Fibroblast of mammary gland (primary cell): ENCODE results near the gene TJP1.
"Not testable (repeated sequence)": the region's sequence is repeated elsewhere in the genome, so short reads cannot be mapped to it uniquely, and the experiment has no call there.

Source experiments
- DNase-seq: peaks from one replicate; pipeline ENCODE4 v3.0.0-alpha.2; 2010; ENCODE audit warnings: low read depth
- H3K4me3 ChIP-seq: 2 replicates; pipeline ENCODE4 v1.5.1; 2011; ENCODE audit warnings: low read depth, mild to moderate bottlenecking, low read length, moderate library complexity; ENCODE audit not compliant: control insufficient read depth
- CTCF ChIP-seq: conservative IDR thresholded peaks from 2 replicates; pipeline ENCODE4 v1.5.1; 2011; ENCODE audit warnings: low read depth, low read length, inconsistent platforms; ENCODE audit not compliant: control insufficient read depth, insufficient read depth

TJP1 gene

GRCh38 chr15:29790607-29791006 is 31.7 kb downstream of the TJP1 start:
- no peak for DNase-seq
- TF ChIP-seq CTCF: no peak
- H3K4me3 ChIP-seq: no peak overlapping the region

- no peak overlapping the region for H3K4me3 ChIP-seq
- no peak for DNase-seq
- no peak for TF ChIP-seq CTCF
These were observed 32.4 kb downstream of the TJP1 start for GRCh38 chr15:29789871-29790270.

- no peak for TF ChIP-seq CTCF
- DNase-seq: no peak
- H3K4me3 ChIP-seq: no peak overlapping the region
These were observed 33.7 kb downstream of the TJP1 start for GRCh38 chr15:29788433-29789034.

GRCh38 chr15:29787767-29788166 is 34.5 kb downstream of the TJP1 start:
- no peak for DNase-seq
- TF ChIP-seq CTCF: no peak
- no peak overlapping the region for H3K4me3 ChIP-seq

GRCh38 chr15:29785642-29786041 is 36.6 kb downstream of the TJP1 start:
- DNase-seq: no peak
- no peak overlapping the region for H3K4me3 ChIP-seq
- no peak for TF ChIP-seq CTCF

GRCh38 chr15:29785136-29785535 is 37.1 kb downstream of the TJP1 start:
- no peak for TF ChIP-seq CTCF
- DNase-seq: no peak
- no peak overlapping the region for H3K4me3 ChIP-seq

GRCh38 chr15:29784413-29784812 is 37.9 kb downstream of the TJP1 start:
- H3K4me3 ChIP-seq: no peak overlapping the region
- no peak for TF ChIP-seq CTCF
- DNase-seq: peak; percentile 14

GRCh38 chr15:29782816-29783215 is 39.5 kb downstream of the TJP1 start:
- not testable (repeated sequence) for H3K4me3 ChIP-seq, DNase-seq
